BE2C (cell line): ENCODE results near the gene RIC8A.

ENCODE experiments used
- DNase-seq: peaks from one replicate; pipeline ENCODE4 v3.0.0-alpha.2; 2020
- H3K27me3 ChIP-seq: fragments of 250-450 bp; sonication (Bioruptor Pico); 2 replicates; pipeline ENCODE4 v1.5.1; 2020; ENCODE audit warnings: mild to moderate bottlenecking
- H3K36me3 ChIP-seq: fragments of 250-450 bp; sonication (Bioruptor Pico); 2 replicates; pipeline ENCODE4 v1.5.1; 2020; ENCODE audit warnings: mild to moderate bottlenecking
- H3K4me1 ChIP-seq: fragments of 250-450 bp; sonication (Bioruptor Pico); 2 replicates; pipeline ENCODE4 v1.5.1; 2020
- H3K4me3 ChIP-seq: 2 replicates; pipeline ENCODE4 v1.5.1; 2011; ENCODE audit warnings: low read depth, low read length
- H3K9me3 ChIP-seq: fragments of 250-450 bp; sonication (Bioruptor Pico); 2 replicates; pipeline ENCODE4 v1.5.1; 2020
- CTCF ChIP-seq: IDR thresholded peaks from 2 replicates; pipeline ENCODE4 v1.5.1; 2012; ENCODE audit warnings: mild to moderate bottlenecking, low read depth, low read length

The RIC8A gene

GRCh38 chr11:211741-212140, 4.2 kb downstream of the RIC8A start:
- Histone ChIP-seq H3K4me3 (no peak overlapping the region), H3K27me3 (no peaks in the 10 kb centered on the region), H3K9me3 (no peaks in the 10 kb centered on the region), H3K36me3 (peaks cover 9% of the 10 kb centered on the region), H3K4me1 (no peaks in the 10 kb centered on the region)
- no peak for DNase-seq
- TF ChIP-seq CTCF: no peak

DNA sequence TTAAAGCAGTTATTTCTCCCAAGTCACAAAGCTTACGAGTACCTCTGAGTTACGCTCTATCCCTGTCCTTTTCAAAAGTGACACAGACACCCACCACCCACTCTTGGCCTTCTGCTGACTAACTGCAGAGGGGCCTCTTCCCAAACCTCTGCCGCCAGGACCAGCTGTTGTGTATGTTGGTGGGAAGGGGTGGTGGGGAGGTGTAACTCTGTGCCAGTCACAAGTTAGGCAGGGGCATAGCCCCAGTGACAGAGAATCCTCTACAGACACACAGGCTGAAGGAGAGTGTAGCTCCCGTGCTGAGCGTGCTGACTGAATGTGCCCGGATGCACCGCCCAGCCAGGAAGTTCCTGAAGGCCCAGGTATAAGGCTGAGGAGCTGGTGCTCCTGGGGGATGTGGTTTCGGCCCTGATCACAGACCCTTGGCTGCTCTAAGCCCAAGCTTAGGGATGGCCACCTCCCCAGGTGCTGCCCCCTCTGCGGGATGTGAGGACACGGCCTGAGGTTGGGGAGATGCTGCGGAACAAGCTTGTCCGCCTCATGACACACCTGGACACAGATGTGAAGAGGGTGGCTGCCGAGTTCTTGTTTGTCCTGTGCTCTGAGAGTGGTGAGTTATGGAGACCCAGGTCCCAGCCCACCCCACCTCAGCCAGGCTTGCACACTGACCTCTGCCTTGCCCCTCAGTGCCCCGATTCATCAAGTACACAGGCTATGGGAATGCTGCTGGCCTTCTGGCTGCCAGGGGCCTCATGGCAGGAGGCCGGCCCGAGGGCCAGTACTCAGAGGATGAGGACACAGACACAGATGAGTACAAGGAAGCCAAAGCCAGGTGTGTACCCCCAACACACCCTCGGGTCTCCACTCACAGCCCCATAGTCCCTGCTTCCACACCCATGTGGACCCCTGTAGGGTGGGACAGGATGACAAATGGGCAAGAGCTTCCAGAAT, 4.9 kb downstream of the RIC8A start:
- Histone ChIP-seq H3K4me3 (no peak overlapping the region), H3K27me3 (no peaks in the 10 kb centered on the region), H3K36me3 (peaks cover 9% of the 10 kb centered on the region), H3K9me3 (no peaks in the 10 kb centered on the region), H3K4me1 (no peaks in the 10 kb centered on the region)
- no peak for DNase-seq
- no peak for TF ChIP-seq CTCF

DNA sequence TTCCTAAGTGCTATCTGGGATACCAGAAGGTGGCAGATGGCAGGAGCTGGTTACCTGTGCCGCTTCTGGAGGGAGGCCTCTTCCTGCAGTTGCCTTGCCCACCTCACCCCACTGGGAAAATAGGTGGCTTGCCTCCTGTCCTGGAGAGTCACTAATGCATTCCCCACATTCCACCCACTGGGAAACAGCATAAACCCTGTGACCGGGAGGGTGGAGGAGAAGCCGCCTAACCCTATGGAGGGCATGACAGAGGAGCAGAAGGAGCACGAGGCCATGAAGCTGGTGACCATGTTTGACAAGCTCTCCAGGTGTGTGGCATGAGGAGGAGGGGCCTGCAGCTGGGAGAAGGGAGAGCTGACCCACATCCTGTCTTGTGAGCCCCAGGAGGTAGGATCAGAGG, 5.6 kb downstream of the RIC8A start:
- no peaks in the 10 kb centered on the region for H3K9me3 ChIP-seq
- TF ChIP-seq CTCF: no peak
- no peaks in the 10 kb centered on the region for H3K4me1 ChIP-seq
- DNase-seq: no peak
- no peak overlapping the region for H3K4me3 ChIP-seq
- H3K27me3 ChIP-seq: no peaks in the 10 kb centered on the region
- H3K36me3 ChIP-seq: peaks cover 9% of the 10 kb centered on the region

- H3K9me3 ChIP-seq: no peaks in the 10 kb centered on the region
- H3K4me1 ChIP-seq: no peaks in the 10 kb centered on the region
- no peaks in the 10 kb centered on the region for H3K27me3 ChIP-seq
- peaks cover 9% of the 10 kb centered on the region for H3K36me3 ChIP-seq
- no peak for TF ChIP-seq CTCF
- H3K4me3 ChIP-seq: no peak overlapping the region
- DNase-seq: no peak
These were observed 6.6 kb downstream of the RIC8A start for GRCh38 chr11:214083-214482.

GRCh38 chr11:215581-216037, 8.1 kb downstream of the RIC8A start:
- no peak for DNase-seq
- no peak for TF ChIP-seq CTCF
- Histone ChIP-seq H3K4me3 (no peak overlapping the region), H3K36me3 (peaks cover 3% of the 10 kb centered on the region; the same call in 1 of the 2 replicates), H3K4me1 (no peaks in the 10 kb centered on the region), H3K9me3 (no peaks in the 10 kb centered on the region), H3K27me3 (no peaks in the 10 kb centered on the region)
